Measurements from ENCODE around the gene JDP2.

JDP2 gene

GRCh38 chr14:75520852-75521251, 93.0 kb downstream of the JDP2 start:
- no peak for TF ChIP-seq CTCF (conservative IDR thresholded peaks at IDR 0.05; ENCODE audit: control insufficient read depth, insufficient read depth, low read depth, low read length)
- H3K4me3 ChIP-seq (ENCODE audit: control insufficient read depth, low read depth, low read length), result no peak overlapping the region
- no peak for DNase-seq (ENCODE audit: low read depth)

GRCh38 chr14:75521415-75522199, 93.8 kb downstream of the JDP2 start:
- H3K4me3 ChIP-seq (ENCODE audit: control insufficient read depth, low read depth, low read length), result no peak overlapping the region
- TF ChIP-seq CTCF (conservative IDR thresholded peaks at IDR 0.05; ENCODE audit: control insufficient read depth, insufficient read depth, low read depth, low read length), result no peak
- DNase-seq (ENCODE audit: low read depth), result no peak

GRCh38 chr14:75522224-75522982, 94.6 kb downstream of the JDP2 start, which contains the start of gene BATF:
Gene BATF, plus strand, starts transcription at chr14:75522469. Its CDS starts 214 bp downstream, at chr14:75522683.
- DNase-seq (ENCODE audit: low read depth), result no peak
- no peak within 1 kb of the TSS for H3K4me3 ChIP-seq (ENCODE audit: control insufficient read depth, low read depth, low read length)
- no peak for TF ChIP-seq CTCF (conservative IDR thresholded peaks at IDR 0.05; ENCODE audit: control insufficient read depth, insufficient read depth, low read depth, low read length)

- no peak overlapping the region for H3K4me3 ChIP-seq (ENCODE audit: control insufficient read depth, low read depth, low read length)
- DNase-seq (ENCODE audit: low read depth), result no peak
- no peak for TF ChIP-seq CTCF (conservative IDR thresholded peaks at IDR 0.05; ENCODE audit: control insufficient read depth, insufficient read depth, low read depth, low read length)
These were observed 95.1 kb downstream of the JDP2 start for GRCh38 chr14:75522983-75523318.

Data from fibroblast of mammary gland (primary cell).